Measurements from ENCODE around the gene ST3GAL6. TPM values are rescaled to one million over a fixed set of nuclear protein-coding genes. Genes with fewer than 3 reads are reported as not detected.

ST3GAL6 gene
- total RNA-seq, 1 donor from 2014 or later: 29.4 TPM

DNA sequence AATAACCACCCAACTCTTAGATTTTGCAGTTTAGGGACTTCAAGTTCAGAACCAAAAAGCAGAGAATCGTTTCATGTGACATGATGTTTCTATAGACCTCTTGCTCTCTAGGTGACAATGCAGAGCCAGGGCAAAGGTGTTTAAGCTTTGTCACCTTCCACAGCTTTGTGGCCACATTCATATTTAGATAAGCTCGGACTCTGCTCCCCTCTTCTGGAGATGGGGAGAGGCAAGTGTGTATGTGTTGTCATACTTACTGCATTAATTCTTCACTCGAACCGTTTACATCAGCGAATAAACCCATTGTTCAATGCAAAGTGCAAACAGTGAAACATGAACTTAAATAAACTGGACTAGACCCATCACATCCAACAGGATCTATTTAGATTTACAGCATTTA is 33.2 kb downstream of the ST3GAL6 start:
- no peaks in the 10 kb centered on the region for H3K4me1 ChIP-seq
- H3K4me3 ChIP-seq: no peak overlapping the region
- H3K27me3 ChIP-seq: no peaks in the 10 kb centered on the region
- no peaks in the 10 kb centered on the region for H3K9me3 ChIP-seq
- no peak for DNase-seq
- no peak for ATAC-seq
- intact Hi-C loops (cut with DNase I): no loop called here
- peaks cover 13% of the 10 kb centered on the region for H3K36me3 ChIP-seq
- TF ChIP-seq, protein P1, sequence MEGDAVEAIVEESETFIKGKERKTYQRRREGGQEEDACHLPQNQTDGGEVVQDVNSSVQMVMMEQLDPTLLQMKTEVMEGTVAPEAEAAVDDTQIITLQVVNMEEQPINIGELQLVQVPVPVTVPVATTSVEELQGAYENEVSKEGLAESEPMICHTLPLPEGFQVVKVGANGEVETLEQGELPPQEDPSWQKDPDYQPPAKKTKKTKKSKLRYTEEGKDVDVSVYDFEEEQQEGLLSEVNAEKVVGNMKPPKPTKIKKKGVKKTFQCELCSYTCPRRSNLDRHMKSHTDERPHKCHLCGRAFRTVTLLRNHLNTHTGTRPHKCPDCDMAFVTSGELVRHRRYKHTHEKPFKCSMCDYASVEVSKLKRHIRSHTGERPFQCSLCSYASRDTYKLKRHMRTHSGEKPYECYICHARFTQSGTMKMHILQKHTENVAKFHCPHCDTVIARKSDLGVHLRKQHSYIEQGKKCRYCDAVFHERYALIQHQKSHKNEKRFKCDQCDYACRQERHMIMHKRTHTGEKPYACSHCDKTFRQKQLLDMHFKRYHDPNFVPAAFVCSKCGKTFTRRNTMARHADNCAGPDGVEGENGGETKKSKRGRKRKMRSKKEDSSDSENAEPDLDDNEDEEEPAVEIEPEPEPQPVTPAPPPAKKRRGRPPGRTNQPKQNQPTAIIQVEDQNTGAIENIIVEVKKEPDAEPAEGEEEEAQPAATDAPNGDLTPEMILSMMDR (IDR thresholded peaks at IDR 0.05): no peak
- H3K27ac ChIP-seq: no peak overlapping the region

DNA sequence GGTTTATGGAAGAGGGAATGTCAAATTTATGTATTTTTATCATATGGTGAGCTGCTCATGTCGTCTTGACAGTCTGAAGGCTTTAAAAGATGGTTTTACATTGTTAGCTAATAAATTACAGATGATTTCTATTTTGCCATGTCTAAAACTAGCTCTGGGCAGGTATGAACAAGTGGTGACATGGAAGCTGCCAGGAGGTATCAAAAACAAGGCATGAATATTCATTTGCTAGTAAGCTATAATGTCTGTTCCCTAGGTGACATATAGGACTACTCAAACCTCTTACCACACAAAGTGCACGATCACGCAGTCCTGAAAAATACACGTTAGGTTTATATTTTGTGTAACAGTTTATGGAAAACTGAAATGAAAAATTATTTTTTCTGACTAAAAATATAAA is 34.8 kb downstream of the ST3GAL6 start:
- no peaks in the 10 kb centered on the region for H3K27me3 ChIP-seq
- H3K9me3 ChIP-seq: no peaks in the 10 kb centered on the region
- TF ChIP-seq, protein P1 (IDR thresholded peaks at IDR 0.05): no peak
- no peaks in the 10 kb centered on the region for H3K4me1 ChIP-seq
- H3K36me3 ChIP-seq: peaks cover 13% of the 10 kb centered on the region
- no peak overlapping the region for H3K4me3 ChIP-seq
- ATAC-seq: no peak
- intact Hi-C loops (cut with DNase I): no loop called here
- DNase-seq: no peak
- H3K27ac ChIP-seq: no peak overlapping the region

DNA sequence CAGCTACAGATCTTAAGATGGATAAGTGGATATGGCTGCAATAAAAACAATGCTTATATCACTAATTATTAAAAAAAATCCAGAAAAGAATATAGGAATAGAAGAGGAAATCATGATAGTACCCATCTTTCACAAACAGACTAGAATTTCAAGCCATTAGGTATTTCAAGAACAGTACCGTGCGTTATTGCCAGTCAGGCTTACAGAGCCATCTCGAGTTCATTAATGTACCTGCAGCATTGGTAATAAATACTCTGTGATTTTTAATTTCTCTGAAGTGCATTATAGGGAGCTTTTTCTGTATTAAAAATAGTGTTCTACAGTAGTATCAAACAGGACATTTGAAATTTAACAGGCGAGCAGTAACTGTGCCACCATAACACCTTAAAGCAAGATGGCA is 35.7 kb downstream of the ST3GAL6 start:
- no peak for DNase-seq
- H3K4me1 ChIP-seq: no peaks in the 10 kb centered on the region
- intact Hi-C loops (cut with DNase I): no loop called here
- H3K4me3 ChIP-seq: no peak overlapping the region
- no peak for ATAC-seq
- H3K27me3 ChIP-seq: no peaks in the 10 kb centered on the region
- TF ChIP-seq, protein P1 (IDR thresholded peaks at IDR 0.05): no peak
- H3K9me3 ChIP-seq: no peaks in the 10 kb centered on the region
- peaks cover 13% of the 10 kb centered on the region for H3K36me3 ChIP-seq
- no peak overlapping the region for H3K27ac ChIP-seq

DNA sequence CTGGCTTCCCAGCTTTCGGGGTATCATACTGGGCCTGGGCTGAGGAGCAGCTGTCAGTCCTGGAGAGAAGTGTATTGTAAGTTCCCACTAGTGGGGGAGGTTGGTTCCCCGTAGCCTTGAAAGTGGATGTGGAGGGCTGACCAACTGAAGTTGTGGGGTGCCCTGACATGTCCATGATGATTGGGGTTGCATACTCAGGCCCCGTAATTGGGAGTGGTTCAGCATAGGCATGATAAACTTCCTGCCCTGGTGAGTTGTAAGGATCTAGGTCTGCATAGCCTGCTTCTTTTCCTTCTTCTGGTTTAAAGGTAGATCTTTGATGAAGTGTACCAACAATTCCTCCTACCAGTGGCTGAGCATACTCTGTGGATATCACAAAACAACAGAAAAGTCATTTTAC is 36.3 kb downstream of the ST3GAL6 start:
- H3K4me3 ChIP-seq: no peak overlapping the region
- ATAC-seq: peak; percentile 32
- no peak for DNase-seq
- intact Hi-C loops (cut with DNase I): no loop called here
- peaks cover 11% of the 10 kb centered on the region for H3K36me3 ChIP-seq
- no peaks in the 10 kb centered on the region for H3K9me3 ChIP-seq
- no peaks in the 10 kb centered on the region for H3K4me1 ChIP-seq
- H3K27ac ChIP-seq: no peak overlapping the region
- no peaks in the 10 kb centered on the region for H3K27me3 ChIP-seq
- TF ChIP-seq, protein P1 (IDR thresholded peaks at IDR 0.05): no peak

DNA sequence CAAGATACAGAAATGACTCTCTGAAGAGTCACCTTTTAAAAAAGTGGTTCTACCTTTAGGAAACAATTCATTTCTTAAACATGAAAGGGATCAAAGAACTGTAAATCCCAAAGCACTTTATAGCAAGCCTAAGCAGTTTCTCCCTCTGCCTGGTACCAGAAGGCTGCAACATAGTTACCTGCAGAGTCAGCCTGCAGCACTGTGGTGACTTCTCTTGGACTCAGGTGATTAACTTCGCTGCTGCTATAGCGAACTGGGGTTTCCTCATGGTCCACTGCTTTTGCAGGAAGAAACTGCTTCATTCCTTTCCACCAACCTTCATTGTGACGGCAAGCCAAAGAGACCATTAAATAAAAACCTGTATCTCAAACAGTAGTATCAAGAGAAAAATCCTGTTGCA is 37.3 kb downstream of the ST3GAL6 start:
- no peaks in the 10 kb centered on the region for H3K27me3 ChIP-seq
- no peak overlapping the region for H3K27ac ChIP-seq
- H3K4me3 ChIP-seq: no peak overlapping the region
- TF ChIP-seq, protein P1 (IDR thresholded peaks at IDR 0.05): no peak
- H3K9me3 ChIP-seq: no peaks in the 10 kb centered on the region
- intact Hi-C loops (cut with DNase I): loop anchor here (10.0 kb wide), 1 partner anchor 206 kb away; the partner anchor contains the start of gene CPOX
- peaks cover 15% of the 10 kb centered on the region for H3K36me3 ChIP-seq
- no peak for DNase-seq
- no peaks in the 10 kb centered on the region for H3K4me1 ChIP-seq
- no peak for ATAC-seq
